SK-N-SH treated with all-trans-retinoic acid at 6 μM for 48 hours (cell line): ENCODE measurements around the gene NKAPL.

ENCODE experiments used
- ATAC-seq: fragments of 200-7000 bp; cut with Tn5 transposase; 3 replicates; pipeline ENCODE4 v1.9.1; 2020; ENCODE audit warnings: mild to moderate bottlenecking, moderate library complexity
- ARNTL ChIP-seq: fragments of 450-650 bp; formaldehyde crosslinking; IDR thresholded peaks from 2 replicates; pipeline ENCODE4 v1.5.0; 2020; ENCODE audit warnings: low read depth, mild to moderate bottlenecking, moderate library complexity, borderline replicate concordance
- BACH2 ChIP-seq: fragments of 250-450 bp; sonication (Bioruptor Pico); IDR thresholded peaks from 2 replicates; pipeline ENCODE4 v1.9.0; 2021; ENCODE audit warnings: mild to moderate bottlenecking, borderline replicate concordance
- ESRRG ChIP-seq: fragments of 250-450 bp; sonication (Bioruptor Pico); IDR thresholded peaks from 2 replicates; pipeline ENCODE4 v1.6.1; 2021; ENCODE audit warnings: mild to moderate bottlenecking
- GLIS3 ChIP-seq: fragments of 250-450 bp; sonication (Bioruptor Pico); IDR thresholded peaks from 2 replicates; pipeline ENCODE4 v1.5.0; 2020; ENCODE audit warnings: mild to moderate bottlenecking, moderate library complexity
- ISL1 ChIP-seq: fragments of 250-450 bp; sonication (Bioruptor Pico); IDR thresholded peaks from 2 replicates; pipeline ENCODE4 v2.1.2; 2022; ENCODE audit warnings: mild to moderate bottlenecking, moderate library complexity
- OSR1 ChIP-seq: fragments of 250-450 bp; sonication (Bioruptor Pico); IDR thresholded peaks from 2 replicates; pipeline ENCODE4 v1.8.0; 2022; ENCODE audit warnings: moderate library complexity, mild to moderate bottlenecking, inconsistent platforms
- PPARA ChIP-seq: fragments of 250-450 bp; sonication (Bioruptor Pico); IDR thresholded peaks from 2 replicates; pipeline ENCODE4 v1.5.0; 2020; ENCODE audit warnings: mild to moderate bottlenecking, borderline replicate concordance
- RARB ChIP-seq: fragments of 250-450 bp; sonication (Bioruptor Pico); IDR thresholded peaks from 2 replicates; pipeline ENCODE4 v1.8.0; 2021; ENCODE audit warnings: mild to moderate bottlenecking, moderate library complexity
- SNAI2 ChIP-seq: fragments of 250-450 bp; sonication (Bioruptor Pico); IDR thresholded peaks from 2 replicates; pipeline ENCODE4 v1.5.0; 2020; ENCODE audit warnings: mild to moderate bottlenecking, moderate library complexity
- TCF4 ChIP-seq: fragments of 250-450 bp; sonication (Bioruptor Pico); IDR thresholded peaks from 2 replicates; pipeline ENCODE4 v1.8.0; 2021; ENCODE audit warnings: mild to moderate bottlenecking, moderate library complexity, borderline replicate concordance
- TOX ChIP-seq: fragments of 250-450 bp; sonication (Bioruptor Pico); IDR thresholded peaks from 2 replicates; pipeline ENCODE4 v1.8.0; 2021; ENCODE audit warnings: mild to moderate bottlenecking, moderate library complexity, borderline replicate concordance
- ZC3H10 ChIP-seq: fragments of 250-450 bp; sonication (Bioruptor Pico); IDR thresholded peaks from 2 replicates; pipeline ENCODE4 v1.5.1; 2021; ENCODE audit warnings: mild to moderate bottlenecking, moderate library complexity
- ZFP3 ChIP-seq: fragments of 250-450 bp; sonication (Bioruptor Pico); IDR thresholded peaks from 2 replicates; pipeline ENCODE4 v1.5.0; 2020; ENCODE audit warnings: mild to moderate bottlenecking, moderate library complexity
- ZFP30 ChIP-seq: fragments of 450-650 bp; formaldehyde crosslinking; IDR thresholded peaks from 2 replicates; pipeline ENCODE4 v1.5.0; 2022; ENCODE audit warnings: mild to moderate bottlenecking, moderate library complexity
- ZNF565 ChIP-seq: fragments of 450-650 bp; formaldehyde crosslinking; conservative IDR thresholded peaks from 2 replicates; pipeline ENCODE4 v1.5.0; 2020; ENCODE audit warnings: low read depth, mild to moderate bottlenecking, moderate library complexity
- ZNF70 ChIP-seq: fragments of 450-650 bp; formaldehyde crosslinking; IDR thresholded peaks from 2 replicates; pipeline ENCODE4 v1.5.0; 2020; ENCODE audit warnings: mild to moderate bottlenecking, moderate library complexity
- TF ChIP-seq, protein P1 (sequence below): fragments of 250-450 bp; sonication (Bioruptor Pico); IDR thresholded peaks from 2 replicates; pipeline ENCODE4 v1.8.0; 2020; ENCODE audit warnings: mild to moderate bottlenecking, moderate library complexity, borderline replicate concordance
- TF ChIP-seq, protein P2 (sequence below): fragments of 250-450 bp; sonication (Bioruptor Pico); IDR thresholded peaks from 2 replicates; pipeline ENCODE4 v1.5.1; 2020; ENCODE audit warnings: low read depth, mild to moderate bottlenecking, moderate library complexity
- TF ChIP-seq, protein P3 (sequence below): fragments of 250-450 bp; sonication (Bioruptor Pico); IDR thresholded peaks from 2 replicates; pipeline ENCODE4 v1.8.0; 2021; ENCODE audit warnings: low read depth, mild to moderate bottlenecking, moderate library complexity, borderline replicate concordance
- TF ChIP-seq, protein P4 (sequence below): fragments of 250-450 bp; sonication (Bioruptor Pico); IDR thresholded peaks from 2 replicates; pipeline ENCODE4 v1.5.1; 2021; ENCODE audit warnings: mild to moderate bottlenecking, moderate library complexity
- TF ChIP-seq, protein P5 (sequence below): fragments of 250-450 bp; sonication (Bioruptor Pico); IDR thresholded peaks from 2 replicates; pipeline ENCODE4 v1.5.0; 2020; ENCODE audit warnings: mild to moderate bottlenecking, moderate library complexity

The NKAPL gene

DNA sequence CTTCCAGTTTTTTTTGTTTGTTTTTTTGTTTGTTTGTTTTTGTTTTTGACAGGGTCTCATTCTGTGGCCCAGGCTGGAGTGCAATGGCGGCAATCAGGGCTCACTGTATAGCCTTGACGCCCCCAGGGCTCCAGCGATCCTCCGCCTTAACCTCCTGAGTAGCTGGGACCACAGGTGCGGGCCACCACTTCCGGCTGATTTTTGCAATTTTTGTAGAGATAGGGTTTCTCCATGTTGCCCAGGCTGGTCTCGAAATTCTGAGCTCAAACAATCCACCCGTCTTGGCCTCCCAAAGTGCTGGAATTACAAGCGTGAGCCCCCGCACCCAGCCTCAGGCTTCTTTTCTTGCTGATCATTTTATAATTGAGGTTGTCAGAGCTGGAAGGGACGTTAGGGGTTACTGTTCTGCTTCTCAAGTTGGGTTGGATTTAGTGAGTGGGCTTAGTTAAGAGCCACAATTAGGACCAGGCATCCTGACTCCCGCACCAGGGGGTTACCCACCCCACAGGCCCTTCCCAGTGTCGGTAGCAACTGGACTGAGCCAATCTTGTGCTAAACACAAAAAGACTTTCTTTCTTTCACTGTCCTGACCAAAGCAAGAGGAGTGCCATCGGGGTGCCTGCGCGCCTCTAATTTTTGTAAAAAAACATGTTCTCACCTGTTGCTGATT lies 47.1 kb upstream of the NKAPL start:
- peak; percentile 66 for ATAC-seq

DNA sequence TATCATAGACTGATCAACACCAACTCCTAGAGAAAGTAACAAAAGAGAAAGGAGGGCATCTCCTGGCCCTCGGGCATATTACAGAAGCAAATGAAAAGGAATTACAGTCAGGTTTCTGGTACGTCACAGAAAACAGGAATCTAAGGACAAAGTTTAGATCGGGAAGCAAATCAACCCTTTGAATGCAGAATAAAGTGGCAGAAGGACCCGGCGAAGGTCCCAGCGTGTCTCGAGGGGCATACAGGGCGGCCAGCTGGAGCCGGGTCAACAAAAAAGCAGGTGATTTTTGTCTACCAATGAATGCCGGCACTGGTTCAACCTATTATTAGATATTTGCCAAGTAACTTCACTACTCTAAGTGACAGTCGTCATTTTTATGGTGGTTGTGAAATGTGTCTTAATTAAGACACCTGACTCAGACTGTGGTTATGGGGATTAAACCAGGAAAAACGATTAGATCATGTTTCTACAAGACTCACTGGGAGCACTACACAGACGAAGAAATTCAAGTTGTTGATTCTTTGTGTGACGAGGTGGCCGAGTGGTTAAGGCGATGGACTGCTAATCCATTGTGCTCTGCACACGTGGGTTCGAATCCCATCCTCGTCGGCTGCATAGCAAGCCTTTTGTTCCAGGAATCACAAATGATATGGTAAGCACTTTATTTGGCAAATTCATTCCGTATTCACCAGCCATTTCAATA lies 46.4 kb upstream of the NKAPL start:
- TF ChIP-seq, protein P1, sequence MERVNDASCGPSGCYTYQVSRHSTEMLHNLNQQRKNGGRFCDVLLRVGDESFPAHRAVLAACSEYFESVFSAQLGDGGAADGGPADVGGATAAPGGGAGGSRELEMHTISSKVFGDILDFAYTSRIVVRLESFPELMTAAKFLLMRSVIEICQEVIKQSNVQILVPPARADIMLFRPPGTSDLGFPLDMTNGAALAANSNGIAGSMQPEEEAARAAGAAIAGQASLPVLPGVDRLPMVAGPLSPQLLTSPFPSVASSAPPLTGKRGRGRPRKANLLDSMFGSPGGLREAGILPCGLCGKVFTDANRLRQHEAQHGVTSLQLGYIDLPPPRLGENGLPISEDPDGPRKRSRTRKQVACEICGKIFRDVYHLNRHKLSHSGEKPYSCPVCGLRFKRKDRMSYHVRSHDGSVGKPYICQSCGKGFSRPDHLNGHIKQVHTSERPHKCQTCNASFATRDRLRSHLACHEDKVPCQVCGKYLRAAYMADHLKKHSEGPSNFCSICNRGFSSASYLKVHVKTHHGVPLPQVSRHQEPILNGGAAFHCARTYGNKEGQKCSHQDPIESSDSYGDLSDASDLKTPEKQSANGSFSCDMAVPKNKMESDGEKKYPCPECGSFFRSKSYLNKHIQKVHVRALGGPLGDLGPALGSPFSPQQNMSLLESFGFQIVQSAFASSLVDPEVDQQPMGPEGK: no peak
- peak; percentile 84 for ATAC-seq

More for the DNA sequence above, 47.1 kb upstream of the NKAPL start:
- no peak for TF ChIP-seq ZC3H10 (CRISPR knock-in tag)
- TF ChIP-seq, protein P2, sequence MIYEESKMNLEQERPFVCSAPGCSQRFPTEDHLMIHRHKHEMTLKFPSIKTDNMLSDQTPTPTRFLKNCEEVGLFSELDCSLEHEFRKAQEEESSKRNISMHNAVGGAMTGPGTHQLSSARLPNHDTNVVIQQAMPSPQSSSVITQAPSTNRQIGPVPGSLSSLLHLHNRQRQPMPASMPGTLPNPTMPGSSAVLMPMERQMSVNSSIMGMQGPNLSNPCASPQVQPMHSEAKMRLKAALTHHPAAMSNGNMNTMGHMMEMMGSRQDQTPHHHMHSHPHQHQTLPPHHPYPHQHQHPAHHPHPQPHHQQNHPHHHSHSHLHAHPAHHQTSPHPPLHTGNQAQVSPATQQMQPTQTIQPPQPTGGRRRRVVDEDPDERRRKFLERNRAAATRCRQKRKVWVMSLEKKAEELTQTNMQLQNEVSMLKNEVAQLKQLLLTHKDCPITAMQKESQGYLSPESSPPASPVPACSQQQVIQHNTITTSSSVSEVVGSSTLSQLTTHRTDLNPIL (CRISPR knock-in tag): no peak
- TF ChIP-seq ZFP30 (CRISPR knock-in tag): no peak
- TF ChIP-seq ZFP3 (CRISPR knock-in tag): no peak
- TF ChIP-seq GLIS3: no peak
- no peak for TF ChIP-seq ISL1 (CRISPR knock-in tag)
- no peak for TF ChIP-seq SNAI2 (CRISPR knock-in tag)
- no peak for TF ChIP-seq RARB
- TF ChIP-seq, protein P3, sequence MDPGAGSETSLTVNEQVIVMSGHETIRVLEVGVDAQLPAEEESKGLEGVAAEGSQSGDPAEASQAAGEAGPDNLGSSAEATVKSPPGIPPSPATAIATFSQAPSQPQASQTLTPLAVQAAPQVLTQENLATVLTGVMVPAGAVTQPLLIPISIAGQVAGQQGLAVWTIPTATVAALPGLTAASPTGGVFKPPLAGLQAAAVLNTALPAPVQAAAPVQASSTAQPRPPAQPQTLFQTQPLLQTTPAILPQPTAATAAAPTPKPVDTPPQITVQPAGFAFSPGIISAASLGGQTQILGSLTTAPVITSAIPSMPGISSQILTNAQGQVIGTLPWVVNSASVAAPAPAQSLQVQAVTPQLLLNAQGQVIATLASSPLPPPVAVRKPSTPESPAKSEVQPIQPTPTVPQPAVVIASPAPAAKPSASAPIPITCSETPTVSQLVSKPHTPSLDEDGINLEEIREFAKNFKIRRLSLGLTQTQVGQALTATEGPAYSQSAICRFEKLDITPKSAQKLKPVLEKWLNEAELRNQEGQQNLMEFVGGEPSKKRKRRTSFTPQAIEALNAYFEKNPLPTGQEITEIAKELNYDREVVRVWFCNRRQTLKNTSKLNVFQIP (CRISPR knock-in tag): no peak
- TF ChIP-seq BACH2 (CRISPR knock-in tag): no peak
- no peak for TF ChIP-seq PPARA
- TF ChIP-seq OSR1 (CRISPR knock-in tag): no peak
- TF ChIP-seq, protein P4, sequence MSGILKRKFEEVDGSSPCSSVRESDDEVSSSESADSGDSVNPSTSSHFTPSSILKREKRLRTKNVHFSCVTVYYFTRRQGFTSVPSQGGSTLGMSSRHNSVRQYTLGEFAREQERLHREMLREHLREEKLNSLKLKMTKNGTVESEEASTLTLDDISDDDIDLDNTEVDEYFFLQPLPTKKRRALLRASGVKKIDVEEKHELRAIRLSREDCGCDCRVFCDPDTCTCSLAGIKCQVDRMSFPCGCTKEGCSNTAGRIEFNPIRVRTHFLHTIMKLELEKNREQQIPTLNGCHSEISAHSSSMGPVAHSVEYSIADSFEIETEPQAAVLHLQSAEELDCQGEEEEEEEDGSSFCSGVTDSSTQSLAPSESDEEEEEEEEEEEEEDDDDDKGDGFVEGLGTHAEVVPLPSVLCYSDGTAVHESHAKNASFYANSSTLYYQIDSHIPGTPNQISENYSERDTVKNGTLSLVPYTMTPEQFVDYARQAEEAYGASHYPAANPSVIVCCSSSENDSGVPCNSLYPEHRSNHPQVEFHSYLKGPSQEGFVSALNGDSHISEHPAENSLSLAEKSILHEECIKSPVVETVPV (CRISPR knock-in tag): no peak
- no peak for TF ChIP-seq ESRRG
- no peak for TF ChIP-seq TOX (CRISPR knock-in tag)
- TF ChIP-seq ZNF565 (CRISPR knock-in tag): no peak
- no peak for TF ChIP-seq ARNTL (CRISPR knock-in tag)
- TF ChIP-seq ZNF70 (CRISPR knock-in tag): no peak

DNA sequence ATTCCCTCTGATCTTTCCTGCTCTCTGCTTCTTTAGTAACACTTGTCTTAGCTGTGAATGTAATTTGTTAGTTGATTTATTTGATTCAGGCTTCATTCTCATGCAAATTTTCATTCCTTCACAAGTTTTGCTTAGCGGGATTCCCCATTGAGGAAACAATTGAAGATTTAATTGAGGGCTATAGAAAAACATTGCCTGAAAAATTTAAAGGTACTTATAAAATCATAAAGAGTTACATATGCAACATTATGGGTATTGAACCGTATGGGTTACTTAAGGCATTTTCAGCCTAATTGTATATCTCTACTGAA lies 45.9 kb upstream of the NKAPL start:
- ATAC-seq: no peak
- TF ChIP-seq OSR1 (CRISPR knock-in tag): no peak
- TF ChIP-seq SNAI2 (CRISPR knock-in tag): no peak
- TF ChIP-seq, protein P2 (CRISPR knock-in tag): no peak
- TF ChIP-seq TCF4 (CRISPR knock-in tag): no peak
- TF ChIP-seq, protein P5, sequence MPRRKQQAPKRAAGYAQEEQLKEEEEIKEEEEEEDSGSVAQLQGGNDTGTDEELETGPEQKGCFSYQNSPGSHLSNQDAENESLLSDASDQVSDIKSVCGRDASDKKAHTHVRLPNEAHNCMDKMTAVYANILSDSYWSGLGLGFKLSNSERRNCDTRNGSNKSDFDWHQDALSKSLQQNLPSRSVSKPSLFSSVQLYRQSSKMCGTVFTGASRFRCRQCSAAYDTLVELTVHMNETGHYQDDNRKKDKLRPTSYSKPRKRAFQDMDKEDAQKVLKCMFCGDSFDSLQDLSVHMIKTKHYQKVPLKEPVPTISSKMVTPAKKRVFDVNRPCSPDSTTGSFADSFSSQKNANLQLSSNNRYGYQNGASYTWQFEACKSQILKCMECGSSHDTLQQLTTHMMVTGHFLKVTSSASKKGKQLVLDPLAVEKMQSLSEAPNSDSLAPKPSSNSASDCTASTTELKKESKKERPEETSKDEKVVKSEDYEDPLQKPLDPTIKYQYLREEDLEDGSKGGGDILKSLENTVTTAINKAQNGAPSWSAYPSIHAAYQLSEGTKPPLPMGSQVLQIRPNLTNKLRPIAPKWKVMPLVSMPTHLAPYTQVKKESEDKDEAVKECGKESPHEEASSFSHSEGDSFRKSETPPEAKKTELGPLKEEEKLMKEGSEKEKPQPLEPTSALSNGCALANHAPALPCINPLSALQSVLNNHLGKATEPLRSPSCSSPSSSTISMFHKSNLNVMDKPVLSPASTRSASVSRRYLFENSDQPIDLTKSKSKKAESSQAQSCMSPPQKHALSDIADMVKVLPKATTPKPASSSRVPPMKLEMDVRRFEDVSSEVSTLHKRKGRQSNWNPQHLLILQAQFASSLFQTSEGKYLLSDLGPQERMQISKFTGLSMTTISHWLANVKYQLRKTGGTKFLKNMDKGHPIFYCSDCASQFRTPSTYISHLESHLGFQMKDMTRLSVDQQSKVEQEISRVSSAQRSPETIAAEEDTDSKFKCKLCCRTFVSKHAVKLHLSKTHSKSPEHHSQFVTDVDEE: no peak
- TF ChIP-seq PPARA: no peak
- TF ChIP-seq, protein P4 (CRISPR knock-in tag): no peak
- TF ChIP-seq ESRRG: no peak
- no peak for TF ChIP-seq BACH2 (CRISPR knock-in tag)
- TF ChIP-seq, protein P3 (CRISPR knock-in tag): no peak
- TF ChIP-seq RARB: no peak
- TF ChIP-seq, all 23 proteins: peak for 0
